NCI-H2196 treated with DMSO at 0.1 percent for 48 hours (cell line): ENCODE measurements around the gene TSR2.
"Not testable (repeated sequence)": the region's sequence is repeated elsewhere in the genome, so short reads cannot be mapped to it uniquely, and the experiment has no call there.

ENCODE experiments used
- DNase-seq: peaks from one replicate; lab custom pipeline; 2025; ENCODE audit not compliant: unreplicated experiment; lab: John Stamatoyannopoulos, UW

The TSR2 gene

DNA sequence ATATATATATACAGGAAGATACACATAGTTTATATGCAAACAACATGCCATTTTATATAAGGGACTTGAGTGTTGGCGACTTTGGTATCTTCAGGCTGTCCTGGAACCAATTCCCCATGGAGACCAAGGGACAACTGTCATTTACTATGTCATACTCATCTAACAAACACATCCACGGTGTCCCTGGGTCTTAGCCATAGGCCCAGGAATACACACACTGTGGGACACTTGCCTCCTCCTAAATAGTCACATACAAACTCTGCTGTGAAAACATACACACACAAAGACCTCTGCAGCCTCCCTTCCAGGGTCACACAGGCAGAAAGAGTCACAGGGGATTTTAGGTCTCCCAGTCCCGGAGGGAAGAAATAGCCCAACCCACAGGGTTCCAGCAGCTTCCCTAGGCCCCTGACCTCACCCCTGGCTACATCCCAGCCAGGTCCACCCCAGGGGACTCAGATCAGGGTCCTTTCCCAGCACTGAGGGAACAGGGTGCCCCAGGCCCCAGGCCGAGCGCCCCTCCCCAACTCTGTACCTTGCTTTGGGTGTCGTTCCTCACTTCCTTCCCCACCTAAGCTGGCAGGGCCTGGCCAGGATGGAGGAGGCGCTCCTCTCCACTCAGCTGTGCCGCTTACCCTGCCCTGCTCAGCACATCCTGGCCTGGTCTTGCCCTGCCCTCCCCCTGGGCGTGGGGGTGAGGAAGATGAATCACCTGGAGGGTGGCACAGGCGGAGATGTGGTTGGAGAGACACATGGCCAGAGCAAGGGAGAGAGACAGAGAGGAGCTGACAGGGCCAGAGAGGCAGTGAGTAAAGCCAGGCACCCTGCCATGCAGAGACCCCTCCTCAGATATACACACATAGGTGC, 34.0 kb downstream of the TSR2 start:
- no peak for DNase-seq

DNA sequence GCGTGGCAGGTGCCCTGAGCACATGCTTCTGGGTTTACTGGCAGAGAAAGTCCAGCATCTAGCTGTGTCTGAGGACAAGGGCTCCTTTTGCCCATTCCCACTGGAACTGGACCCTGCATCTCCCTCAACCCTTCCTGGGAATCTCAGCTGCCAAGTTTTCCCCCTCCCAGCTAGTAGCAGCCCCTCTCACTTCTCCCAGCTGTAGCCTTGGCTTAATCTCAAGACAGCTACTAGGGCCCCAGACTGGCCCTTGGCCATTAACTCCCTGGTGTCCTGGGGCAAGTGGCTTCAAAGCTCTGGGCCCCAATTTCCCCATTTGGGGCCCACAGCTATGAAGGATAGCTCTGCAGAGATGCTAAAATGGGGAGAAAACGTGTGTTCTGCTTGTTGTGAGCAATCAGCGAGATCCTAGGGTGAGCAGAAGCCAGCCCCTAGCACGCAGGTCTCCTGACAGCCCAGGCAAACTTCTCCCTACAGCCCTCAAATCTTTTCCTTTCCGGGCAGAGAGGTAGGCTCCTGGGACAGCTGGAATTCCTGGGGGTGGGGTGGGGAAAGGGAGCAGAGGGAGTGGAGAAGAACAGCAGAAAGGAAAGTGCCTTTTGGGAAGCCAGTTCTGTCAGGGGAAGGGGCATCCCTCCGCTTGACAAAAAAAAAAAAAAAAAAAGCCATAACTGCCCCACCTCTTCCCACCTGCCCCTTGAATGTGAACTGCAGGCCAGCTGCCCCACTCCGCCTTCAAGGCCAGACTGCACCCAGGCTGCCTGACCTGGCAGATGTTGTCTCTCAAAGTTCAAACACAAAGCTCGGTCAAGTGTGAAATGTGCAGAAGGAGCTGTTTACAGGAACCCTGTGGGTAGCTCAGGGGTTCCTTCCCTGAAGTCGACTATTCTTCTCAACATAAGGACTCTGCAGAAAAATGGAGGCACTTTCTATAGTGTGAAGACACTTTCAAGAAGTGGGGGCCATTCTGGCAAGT, 39.2 kb downstream of the TSR2 start:
- DNase-seq: no peak

DNA sequence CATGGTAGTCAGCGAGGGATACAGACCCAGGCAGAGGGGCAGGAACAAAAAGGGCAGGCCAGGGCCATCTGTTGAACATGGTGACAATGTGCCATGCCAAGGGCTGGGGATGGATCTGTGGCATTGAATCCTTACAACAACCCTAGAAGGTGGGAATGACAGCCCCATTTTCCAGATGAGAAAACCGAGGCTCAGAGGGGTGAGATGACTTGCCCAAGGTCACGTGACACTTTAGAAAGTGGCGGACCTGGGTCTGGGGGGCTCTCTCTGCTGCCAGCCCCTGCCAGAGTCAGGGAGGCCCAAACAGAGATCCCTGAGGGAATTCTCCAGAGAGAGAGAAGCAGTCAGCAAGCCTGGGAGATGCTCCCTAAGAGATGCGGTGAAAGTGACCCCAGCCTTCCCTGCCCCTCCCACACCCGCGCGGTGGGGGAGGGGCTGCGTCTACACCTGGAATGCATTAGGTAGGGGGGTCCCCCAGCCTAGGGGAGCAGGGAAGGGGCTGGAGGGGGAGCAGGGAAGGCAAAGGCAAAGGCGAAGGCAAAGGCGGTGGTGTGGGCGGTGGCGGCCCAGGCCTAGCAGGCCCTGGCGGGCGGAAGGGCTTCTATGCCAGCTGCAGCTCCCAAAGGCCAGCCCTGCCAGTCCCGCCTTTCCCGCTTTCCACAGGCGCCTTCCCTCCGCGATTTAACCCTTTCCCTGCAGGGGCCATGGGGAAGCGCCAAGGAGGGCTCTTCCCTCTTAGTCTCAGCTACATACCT, 42.8 kb downstream of the TSR2 start:
- no peak for DNase-seq

DNA sequence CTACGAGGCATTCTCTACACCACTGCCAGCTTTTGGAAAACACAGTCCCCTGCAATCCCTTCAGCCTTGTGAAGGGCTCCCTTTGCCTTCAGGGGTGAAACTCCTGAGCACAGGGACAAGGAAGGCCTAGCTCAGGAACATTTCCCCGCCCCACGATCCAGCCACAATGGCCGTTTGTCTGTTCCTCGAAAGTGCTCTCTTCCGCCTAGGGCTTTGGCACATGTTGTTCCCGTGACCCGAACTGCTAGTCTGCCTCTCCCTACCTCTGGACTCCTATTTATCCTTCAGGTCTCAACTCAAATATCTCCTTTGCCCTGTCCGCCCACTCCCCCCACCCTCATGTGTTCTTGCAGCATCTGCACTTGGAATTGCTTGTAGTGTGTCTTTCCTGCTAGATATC, 43.7 kb downstream of the TSR2 start:
- DNase-seq: no peak

DNA sequence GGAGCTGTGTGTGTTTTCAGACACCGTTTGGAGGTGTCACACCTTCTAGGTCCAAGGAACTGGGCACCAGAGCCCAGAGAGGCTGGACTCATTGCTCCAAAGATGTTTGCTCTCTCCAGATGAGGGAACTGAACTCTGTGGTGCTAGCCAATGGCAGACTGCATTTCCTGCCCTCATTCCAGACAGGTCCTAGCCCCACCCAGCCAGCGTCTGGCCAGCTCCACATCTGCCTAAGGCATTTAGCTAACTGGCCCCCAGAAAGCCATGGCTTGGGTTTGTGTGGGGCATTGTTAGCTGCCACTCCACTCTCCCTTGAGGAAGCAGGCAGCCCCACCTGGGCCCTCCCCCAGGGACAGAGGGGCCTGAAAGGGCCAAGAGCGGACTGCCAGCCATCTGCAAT, 44.5 kb downstream of the TSR2 start:
- DNase-seq: no peak

DNA sequence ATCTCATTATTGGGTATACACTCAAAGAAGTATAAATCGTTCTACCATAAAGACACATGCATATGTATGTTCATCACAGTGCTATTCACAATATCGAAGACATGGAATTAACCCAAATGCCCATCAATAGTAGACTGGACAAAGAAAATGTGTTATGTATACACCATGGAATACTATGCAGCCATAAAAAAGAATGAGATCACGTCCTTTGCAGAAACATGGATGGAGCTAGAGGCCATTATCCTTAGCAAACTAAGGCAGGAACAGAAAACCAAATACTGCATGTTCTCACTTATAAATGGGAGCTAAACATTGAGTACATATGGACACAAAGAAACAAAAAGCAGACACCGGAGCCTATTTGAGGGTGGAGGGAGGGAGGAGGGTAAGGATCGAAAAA, 49.6 kb downstream of the TSR2 start:
- not testable (repeated sequence) for DNase-seq

DNA sequence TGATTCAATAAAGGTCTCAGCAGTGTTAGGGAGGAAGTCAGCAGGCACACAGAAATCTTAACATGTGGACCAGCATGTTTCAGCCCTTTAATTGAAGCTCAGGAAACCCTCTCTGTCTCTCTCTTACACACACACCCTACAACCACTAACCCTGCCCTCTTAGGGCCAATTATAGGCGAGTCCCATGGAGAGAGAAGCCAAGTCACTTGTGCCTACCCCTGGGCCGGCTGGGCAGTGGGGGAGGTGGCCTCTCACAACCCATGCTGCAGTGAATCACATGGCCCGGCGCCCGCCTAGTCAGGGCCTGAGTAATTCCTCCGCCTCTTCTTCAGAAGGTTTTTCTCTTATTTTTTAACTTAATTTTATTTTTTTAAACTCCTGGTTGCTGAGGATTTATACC, 52.1 kb downstream of the TSR2 start:
- DNase-seq: no peak

DNA sequence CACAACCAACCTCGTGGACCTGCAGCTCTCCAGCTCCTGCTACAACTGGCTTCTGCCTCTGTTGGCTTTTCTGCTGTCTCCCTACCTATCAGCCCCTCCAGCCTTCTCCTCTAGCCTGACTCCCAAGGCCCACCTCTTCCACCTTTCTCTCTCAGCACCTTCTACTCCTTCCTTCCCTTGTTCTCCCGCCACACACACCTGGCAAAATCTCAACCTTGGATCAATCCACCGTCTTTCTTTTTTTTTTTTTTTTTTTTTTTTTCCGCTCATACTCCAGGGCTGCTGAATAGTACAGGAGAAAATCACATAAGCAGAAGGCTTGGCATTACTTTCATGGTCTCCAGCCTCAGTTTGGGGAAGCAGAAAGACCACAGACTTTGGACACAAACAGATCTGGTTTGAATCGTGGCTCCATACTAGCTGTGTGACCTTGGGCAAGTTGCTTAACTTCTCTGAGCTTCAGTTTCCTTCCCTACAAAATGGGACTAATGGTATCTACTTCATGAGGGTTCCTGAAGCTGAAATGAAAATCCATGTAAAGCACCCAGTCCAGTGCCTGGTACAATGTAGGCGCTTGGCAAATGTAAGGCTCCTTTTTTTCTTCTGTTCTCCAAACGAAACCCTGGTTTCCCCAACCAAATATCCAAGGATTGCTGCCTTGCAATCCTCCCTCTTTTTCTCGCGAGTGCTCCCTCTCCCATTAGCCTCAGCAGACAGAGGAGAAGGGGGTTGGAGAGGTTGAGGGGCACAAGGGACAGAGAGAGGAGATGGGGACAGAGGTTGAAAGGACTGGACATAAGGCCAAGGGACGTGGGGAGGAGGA, 54.2 kb downstream of the TSR2 start:
- DNase-seq: no peak
